ENCODE measurements around the gene PLXNC1.

DNA sequence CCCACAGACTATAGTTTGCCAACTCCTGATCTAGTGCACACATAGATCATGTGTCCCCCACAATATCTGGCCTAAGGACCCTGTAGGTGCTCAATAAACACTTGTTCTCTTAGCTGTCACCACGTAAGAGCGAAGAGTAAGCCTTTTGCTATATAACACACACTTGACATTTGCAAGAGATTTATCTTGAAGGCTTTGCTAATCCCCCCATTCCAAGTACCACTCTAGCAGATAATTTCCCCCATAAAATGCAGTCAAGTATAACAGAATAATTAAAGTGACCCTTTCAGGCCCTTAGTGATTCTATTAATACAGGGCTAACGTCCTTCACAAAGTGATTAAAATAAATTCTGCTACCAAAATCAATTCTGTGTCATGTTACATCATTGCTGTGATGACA, 87.5 kb downstream of the PLXNC1 start:
- TF ChIP-seq, protein P1, sequence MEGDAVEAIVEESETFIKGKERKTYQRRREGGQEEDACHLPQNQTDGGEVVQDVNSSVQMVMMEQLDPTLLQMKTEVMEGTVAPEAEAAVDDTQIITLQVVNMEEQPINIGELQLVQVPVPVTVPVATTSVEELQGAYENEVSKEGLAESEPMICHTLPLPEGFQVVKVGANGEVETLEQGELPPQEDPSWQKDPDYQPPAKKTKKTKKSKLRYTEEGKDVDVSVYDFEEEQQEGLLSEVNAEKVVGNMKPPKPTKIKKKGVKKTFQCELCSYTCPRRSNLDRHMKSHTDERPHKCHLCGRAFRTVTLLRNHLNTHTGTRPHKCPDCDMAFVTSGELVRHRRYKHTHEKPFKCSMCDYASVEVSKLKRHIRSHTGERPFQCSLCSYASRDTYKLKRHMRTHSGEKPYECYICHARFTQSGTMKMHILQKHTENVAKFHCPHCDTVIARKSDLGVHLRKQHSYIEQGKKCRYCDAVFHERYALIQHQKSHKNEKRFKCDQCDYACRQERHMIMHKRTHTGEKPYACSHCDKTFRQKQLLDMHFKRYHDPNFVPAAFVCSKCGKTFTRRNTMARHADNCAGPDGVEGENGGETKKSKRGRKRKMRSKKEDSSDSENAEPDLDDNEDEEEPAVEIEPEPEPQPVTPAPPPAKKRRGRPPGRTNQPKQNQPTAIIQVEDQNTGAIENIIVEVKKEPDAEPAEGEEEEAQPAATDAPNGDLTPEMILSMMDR (IDR thresholded peaks at IDR 0.05), result no peak
- no peak for TF ChIP-seq POLR2AphosphoS5 (IDR thresholded peaks at IDR 0.05; ENCODE audit: insufficient read depth in 1 of 2, low read depth in 1 of 2)
